Retina (tissue), 1 donor: ENCODE measurements around the gene NKD2.
"Not testable (repeated sequence)": the region's sequence is repeated elsewhere in the genome, so short reads cannot be mapped to it uniquely, and the experiment has no call there.

Source experiments
- DNase-seq: peaks from one replicate; pipeline ENCODE4 v3.0.0-alpha.2; 2016

NKD2 gene

DNA sequence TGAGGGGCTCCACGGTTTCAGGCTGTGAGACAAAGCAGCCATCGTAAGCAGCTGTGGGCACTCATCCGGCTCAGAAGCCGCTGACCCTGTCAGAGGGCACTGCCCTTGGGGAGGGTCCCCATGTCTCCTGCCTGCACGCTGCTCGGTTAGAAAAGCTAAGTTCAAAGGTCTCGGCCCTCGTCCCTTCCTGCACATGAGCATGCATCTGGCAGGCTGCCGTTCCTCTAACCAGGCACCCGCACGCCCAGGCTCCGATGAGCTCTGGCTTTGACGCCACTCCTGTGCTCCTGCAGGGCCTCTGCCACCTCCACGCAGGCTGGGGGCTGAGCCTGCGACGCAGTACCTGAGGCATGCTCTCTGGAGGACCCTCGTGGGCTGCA is 51.3 kb downstream of the NKD2 start:
- DNase-seq, result no peak

DNA sequence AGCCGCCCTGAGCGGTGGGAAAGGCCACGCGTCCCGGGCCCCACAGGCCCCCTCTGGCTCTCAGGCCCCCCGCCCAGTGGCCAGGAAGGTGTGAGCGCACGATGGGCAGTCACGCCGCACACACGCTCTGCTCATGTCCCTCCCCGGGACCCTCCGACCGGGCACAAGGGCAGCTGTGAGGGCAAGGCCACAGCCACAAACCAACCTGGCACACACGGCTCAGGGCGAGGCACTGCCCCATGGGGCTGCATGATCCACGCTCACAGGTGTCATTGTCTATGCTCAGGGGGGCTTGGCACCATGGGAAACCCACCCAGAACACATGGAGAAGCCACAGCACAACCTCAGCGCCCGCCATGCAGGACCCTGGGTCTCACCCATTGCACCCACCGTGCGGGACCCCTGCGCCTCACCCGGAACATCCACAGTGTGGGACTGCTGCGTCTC is 52.0 kb downstream of the NKD2 start:
- no peak for DNase-seq

DNA sequence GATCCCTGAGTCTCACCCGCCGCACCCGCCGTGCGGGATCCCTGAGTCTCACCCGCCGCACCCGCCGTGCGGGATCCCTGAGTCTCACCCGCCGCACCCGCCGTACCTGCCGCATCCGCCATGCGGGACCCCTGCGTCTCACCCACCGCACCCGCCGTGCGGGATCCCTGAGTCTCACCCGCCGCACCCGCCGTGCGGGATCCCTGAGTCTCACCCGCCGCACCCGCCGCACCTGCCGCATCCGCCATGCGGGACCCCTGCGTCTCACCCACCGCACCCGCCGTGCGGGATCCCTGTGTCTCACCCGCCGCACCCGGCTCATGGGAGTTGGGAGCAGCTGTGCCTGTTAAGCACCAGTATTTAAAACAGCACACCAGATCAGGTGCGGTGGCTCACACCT is 52.7 kb downstream of the NKD2 start:
- DNase-seq, result not testable (repeated sequence)

DNA sequence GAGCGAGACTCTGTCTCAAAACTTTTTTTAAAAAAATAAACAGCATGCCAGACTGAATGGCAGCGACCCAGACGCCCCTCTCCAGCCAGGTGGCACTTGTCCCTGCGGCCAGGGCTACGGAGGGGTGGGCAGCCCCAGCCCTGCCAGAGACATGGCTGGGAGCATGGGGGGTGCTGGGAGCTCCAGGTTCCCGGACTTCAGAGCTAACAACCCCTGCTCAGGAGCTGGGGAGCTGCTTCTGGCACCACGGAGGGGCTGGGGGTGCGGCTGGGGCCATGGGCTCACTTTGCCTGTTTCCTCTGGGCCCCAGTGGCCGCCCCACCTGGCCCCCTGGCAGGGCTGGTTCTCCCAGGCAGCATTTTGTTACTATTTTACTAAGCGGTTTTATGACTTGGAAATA is 53.3 kb downstream of the NKD2 start:
- no peak for DNase-seq

DNA sequence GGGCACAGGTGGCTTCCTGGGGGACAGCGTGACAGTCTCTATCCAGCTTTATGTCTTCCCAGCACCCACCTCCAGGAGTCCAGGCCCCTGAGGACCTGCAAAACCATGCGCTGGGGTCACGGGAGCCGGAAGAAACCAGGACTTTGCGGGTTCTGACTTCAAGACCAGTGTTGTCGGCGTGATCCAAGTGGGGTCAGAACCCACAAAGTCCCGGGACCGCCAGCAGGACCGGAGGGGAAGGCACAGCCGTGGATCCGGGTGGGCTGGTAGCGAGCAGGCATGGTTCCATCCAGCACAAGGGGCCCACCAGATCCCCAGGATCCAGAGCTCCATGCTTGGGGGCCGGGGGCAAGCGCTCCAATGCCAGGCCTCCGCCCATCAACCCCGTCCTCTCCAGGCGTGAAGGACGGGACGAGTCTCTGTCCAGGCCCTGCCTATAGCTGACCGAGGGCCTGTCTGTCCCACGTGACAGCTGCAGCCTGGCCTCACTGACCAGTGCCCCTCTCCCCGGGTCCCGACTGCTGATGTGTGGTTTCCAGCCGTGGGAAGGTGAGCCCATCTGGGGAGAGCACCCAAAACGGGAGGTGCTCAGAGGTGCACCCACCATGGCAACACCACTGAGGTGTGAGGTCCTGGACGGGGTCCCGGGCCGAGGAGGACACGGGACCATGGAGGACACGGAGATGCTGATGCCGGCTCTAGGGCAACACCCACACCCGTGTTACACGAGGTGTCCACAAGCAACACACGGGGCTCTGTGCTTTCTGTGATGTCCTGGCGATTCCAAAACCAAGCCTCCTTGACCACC is 54.4 kb downstream of the NKD2 start:
- DNase-seq, result no peak

DNA sequence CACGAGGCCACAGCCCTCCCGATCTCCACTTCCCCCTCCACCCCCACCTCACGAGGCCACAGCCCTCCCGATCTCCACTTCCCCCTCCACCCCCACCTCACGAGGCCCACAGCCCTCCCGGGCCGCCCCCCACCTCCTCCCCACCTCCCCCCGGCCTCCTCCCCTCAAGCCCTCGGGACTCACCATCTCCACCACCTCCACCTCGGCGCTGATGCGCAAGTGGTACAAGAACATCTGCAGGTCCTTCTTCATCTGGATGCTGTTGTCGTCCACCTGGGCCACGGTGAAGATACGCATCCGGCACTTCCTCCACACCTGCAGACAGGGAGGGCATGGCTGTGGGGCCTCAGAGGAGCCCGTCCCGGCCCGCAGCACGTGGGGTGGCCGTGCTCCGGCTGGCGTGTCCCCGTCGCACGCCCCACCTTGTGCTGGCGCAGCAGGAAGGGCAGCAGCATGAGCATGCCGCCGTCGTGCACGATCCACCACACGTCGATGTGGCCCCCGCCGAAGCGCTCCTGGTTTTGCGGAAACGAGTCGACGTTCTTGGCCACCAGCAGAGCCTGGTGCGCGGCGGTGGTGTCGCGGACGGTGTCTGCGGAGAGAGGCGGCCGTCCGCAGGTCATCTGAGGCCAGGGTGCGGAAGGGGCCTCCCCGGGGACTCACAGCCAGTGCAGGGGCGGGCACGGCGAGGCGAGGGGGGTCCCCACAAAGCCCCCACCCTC is 55.2 kb downstream of the NKD2 start:
- no peak for DNase-seq

DNA sequence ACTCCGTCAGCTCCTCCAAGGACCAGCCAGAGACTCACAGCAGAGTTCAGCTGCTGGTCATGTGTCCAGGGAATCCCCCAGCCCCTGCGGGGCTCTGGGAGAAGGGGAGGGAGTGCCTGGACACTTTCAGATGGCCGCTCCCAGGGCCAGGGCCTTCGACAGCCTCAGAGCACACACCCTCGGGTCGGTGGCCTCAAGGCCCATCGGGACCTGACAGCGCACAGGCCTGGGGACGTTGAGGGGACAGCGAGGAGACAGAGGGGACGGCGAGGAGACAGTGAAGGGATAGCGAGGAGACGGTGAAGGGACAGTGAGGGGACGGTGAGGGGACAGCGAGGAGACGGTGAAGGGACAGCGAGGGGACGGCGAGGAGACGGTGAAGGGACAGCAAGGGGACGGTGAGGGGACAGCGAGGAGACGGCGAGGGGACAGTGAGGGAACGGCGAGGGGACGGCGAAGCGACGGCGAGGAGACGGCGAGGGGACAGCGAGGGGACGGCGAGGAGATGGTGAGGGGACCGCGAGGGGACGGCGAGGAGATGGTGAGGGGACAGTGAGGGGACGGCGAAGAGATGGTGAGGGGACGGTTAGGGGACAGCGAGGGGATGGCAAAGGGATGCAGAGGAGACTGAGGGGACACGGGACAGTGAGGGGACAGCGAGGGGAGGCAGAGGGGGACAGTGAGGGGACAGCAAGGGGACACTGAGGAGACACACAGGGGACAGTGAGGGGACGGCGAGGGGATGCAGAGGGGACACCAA is 56.0 kb downstream of the NKD2 start:
- no peak for DNase-seq

DNA sequence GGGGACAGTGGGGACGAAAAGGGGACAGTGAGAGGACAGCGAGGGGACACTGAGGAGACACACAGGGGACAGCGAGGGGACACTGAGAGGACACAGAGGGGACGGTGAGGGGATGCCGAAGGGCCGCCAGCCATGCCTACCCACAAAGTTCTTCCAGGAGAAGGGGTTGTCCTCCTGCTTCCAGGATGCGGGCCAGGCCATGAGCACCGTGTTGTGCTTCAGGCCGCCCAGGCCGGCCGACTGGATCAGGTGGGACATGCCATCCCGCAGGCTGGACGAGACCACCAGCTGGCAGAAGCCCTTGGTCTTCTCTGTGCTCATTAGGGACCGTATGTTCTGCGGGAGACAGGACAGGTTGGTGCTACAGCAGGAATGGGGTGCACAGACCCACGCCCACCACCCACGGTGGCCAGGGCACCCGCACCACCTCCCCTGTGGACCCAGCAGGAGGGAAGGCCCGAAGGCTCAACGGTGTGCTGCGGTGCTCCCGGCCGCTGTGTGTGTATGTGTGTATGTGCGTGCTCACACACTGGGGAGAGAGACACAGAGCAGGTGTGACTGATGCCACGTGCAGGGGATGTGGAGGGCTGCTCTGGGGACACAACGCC is 56.6 kb downstream of the NKD2 start:
- DNase-seq, result no peak

DNA sequence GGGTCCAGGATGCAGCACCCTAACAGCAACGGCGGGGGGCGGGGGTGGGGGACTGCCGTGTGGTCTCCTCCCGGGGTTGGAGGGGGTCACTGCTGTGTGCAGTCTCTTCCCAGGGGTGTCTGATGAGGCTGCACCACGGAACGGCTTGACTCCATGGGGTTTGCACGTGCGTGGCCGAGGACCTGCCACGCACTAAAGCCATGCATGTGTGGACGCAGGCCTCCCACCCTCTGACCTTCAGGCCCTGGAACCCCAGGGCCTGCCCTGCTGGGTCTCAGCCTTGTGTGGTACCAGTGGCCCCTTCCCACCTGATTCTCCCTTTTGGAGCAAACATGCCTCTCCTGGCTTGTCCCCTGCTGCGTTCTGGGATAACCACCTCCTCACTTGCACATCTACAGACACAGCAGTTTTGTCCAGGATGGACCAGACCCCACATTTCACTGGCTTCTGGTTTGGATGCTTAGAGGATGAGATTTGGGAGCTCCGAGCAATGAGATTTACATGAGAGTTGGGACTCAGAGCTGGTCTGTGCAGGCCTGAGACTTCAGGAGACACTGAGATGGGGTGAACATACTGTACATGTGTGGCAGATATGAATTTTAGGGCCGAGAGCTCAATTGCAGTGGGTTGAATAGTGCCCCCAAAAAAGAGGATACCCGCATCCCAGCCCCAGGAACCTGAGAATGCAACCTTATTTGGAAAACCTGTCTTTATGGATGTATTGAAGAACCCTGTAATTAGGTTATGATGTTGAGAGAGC is 57.5 kb downstream of the NKD2 start:
- no peak for DNase-seq

DNA sequence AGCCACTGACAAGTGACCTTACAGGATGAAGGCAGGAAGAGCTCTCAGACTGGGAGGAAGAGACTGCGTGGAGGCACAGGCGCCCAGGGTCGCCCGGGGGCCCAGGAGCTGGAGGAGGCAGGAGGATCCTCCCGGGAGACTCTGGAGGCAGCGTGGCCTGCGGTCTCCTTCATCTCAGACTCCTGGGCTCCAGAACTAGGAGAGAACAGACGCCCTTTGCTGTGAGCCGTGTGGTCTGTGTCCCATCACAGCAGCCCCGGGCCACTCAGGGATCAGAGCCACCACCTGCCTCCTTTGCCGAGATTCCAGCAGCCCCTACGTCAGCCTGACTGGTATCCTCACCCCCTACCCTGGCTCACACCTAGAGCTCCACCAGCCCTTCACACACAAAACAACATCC is 58.1 kb downstream of the NKD2 start:
- DNase-seq, result no peak

DNA sequence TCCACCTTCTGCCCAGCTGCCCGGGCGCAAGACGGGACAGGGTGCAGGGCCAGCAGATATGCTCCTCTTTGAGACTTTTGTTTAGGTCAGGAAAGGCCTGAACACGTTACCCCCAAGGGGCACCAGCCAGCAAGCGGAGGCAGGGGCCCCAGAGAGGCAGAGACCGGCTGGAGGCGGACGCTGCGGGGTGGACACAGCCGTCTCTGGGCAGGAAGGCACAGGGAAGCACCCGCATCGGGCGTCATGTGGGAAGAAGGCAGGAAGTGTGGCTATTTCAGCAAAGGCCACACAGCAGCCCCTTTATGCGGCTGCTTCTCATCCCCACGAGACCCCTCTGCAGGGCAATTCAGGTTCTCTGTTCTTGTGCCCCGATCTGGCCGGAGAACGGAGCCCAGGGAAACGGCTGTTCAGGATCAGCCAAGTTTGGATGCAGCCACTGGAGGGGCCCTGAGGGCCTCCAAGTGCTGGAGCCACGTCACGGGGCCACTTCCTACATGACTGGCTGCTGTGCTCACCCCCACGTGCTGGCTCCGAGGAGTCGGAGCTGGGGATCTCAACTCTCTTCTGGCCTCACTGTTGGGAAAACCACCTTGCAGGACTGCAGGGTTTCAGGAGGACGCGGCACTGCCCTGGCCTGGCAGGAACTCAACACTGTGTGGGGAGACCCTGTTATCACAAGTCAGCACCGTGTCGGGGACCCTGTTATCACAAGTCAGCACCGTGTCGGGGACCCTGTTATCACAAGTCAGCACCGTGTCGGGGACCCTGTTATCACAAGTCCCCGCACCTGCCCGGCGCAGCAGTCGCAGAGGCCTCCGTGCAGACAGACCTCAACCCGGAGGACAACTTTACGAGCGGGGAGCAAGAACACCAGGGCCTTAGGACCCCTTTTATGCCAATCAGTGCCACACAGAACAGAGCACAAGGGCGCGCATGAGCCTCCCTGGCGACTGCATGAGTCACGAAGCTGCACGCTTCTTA is 58.8 kb downstream of the NKD2 start:
- no peak for DNase-seq

DNA sequence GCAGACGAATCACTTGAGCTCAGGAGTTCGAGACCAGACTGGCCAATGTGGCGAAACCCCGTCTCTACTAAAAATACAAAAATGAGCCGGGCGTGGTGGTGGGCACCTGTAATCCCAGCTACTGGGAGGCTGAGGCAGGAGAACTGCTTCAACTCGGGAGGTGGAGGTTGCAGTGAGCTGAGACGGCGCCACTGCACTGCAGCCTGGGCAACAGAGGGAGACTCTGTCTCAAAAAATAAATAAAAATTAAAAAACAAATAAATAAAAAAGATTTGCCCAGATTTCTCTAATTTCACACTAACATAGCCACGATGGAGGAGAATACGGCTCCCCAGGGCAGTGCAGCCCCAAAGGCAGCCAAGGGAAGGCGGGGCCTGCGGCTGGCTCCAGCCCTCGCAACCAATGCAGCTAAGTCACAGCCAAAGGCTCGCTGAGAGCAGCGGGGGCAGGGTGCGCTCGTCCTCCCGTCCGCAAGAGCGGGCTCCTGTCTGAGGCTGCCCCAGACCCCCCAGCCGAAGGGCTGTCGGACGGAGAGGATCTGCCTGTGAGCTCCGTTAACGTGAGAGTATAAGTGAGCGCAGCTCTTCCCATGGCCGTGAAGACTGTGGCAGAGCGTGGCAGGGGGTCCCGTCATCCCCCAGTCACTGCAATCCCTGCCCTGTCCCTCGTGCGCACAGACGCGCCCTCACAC is 59.7 kb downstream of the NKD2 start:
- DNase-seq, result no peak

DNA sequence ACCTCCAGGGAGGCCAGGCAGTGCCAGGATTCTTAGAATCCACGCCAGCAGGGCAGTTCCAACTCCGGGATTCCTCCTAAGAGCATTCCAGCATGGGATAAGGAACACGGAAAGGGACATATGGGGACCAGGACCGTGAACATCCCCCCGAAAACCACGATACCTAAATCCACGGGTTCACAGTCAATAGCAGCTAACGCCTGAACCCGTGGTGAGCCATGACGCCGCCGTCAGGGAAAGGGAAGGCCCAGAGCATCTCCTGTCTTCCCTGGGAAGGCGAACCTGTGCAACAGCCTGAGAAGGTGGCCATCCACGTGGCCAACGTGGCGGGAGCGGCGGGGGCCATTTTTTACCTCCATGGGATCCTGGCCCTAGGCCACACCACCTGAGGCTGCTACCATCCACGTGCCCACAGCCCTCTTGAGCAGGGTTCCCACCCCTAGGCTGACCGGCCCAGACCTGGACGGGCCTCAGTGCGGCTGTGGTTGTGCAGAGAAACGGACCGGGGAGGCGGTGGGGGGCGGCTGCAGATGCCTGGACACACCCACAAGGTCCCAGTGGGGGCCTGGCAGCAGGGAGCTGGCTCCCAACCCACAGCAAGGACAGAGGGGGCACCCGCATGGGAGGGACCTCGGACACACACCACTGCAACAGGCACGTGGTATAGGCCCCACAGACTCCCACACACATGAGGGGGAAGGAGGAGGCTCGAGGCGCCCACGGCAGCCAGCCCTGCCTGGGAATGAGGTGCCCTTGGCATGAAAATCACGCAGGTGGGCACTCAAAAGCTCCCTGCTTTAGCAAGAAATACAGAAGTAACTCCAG is 60.5 kb downstream of the NKD2 start:
- DNase-seq, result no peak

DNA sequence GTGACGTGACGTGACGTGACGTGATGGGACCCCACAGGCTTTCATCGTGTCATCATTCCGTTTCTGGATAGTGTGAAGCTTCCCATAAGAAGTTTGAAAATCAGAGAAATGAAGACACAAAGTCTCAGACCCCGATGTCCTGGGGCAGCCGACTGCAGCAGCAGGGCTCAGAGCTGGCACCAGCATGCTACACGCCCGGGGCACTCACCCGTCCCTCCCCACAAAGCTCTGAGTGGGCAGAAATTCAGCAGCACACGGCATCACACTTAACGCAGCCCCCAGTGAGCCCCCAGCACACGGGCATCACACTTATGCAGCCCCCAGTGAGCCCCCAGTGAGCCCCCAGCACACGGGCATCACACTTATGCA is 61.1 kb downstream of the NKD2 start:
- DNase-seq, result no peak

DNA sequence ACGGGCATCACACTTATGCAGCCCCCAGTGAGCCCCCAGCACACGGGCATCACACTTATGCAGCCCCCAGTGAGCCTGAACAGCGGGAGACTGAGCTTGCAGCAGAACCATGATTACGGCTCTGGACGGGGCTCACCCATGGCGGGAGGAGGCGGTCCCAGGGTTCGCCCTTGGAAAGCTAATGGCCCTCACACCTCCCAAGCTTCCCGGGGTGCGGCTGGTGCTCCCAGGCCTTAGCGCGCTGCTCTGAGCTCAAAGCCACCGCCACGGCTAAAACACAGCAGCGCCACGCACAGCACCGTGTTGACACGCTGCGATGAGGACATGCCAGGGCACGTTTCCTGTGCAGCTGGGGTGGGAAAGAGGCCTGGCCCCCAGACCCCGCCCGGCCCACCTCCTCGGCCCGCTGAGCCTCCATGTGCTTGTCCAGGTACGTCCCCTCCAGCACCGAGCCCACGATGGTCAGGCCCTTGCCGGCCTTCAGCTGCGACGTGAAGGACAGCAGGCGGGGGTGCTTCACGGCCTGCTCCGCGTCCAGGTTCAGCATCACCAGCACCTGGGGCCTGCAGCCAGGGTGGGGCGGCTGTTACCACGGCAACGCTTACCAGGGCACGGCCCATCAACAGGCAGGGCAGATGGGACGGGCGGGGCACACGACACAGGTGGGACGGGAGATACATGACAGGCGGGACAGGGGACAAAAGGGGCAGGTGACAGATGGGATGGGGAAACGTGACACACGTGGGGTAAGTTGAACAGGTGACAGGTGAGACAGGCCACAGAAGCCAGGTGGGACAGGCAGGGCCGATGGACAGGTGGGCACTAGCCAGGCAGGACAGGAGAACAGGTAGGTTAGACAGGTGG is 64.9 kb downstream of the NKD2 start:
- no peak for DNase-seq

DNA sequence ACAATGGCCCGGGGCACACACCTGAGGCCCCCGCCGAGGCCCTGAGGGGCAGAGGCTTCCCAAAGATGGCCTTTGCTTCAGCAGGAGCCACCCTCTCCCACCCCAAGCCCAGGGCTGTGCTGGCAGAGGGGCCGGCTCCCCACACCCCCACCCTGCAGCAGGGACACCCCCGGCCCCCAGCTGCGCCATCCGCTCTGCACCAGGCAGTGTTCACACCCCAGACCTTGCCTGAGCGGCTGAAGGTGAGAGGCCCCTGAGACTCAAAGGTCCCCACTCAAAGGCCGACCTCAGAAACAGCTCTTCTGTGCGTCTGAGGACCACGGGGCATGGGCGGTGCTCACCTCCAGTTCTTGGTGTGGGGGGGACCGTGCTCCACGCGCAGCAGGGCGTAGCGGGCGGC is 65.6 kb downstream of the NKD2 start:
- DNase-seq, result no peak

DNA sequence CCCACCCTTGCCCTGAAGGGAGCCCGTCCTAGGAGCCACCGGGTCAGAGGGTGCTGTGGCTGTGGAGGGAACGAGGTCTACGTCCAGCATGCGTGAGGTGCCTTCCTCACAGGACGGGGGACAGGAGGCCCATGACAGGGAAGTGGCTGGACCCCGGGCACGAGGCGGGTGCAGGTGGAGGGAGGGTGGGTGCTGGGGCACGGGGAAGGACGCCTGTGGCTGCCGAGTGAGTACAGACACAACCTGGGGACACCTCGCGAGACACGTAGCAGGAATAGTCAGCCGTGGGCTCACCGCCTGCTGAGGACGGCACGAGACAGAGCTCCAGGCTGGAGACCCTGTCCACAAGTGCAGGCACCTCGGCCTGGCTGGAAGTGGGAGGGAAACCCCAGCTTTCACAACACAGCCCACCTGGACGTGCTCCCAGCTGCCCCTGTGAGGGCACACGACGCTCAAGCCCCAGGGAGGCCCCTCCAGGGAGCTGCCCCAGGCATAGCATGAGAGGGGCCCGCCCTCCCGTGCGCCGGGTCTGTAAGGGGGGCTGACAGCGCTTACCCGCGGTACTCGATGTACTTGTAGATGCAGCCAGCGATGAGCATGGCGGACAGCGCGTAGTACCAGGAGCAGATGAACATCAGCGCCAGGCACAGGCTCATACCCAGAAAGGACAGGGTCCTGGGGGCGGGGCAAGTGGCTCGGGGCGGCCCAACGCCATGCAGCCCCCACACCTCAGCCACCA is 66.4 kb downstream of the NKD2 start:
- DNase-seq, result no peak

DNA sequence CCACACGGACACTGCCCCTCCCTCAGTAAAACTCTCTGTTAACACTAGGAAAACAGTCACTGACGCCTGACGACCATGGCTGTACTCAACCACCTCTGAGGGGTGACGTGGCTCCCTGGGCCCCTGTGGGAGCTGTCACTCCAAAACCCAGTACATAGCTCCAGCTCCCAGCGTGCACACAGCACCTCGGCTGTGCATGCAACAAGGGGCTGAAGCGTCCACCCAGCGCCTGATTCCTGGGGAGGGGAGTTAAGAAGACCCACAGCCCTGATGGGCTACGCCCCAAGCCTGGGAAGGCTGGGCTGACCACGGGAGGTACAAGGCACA is 66.9 kb downstream of the NKD2 start:
- no peak for DNase-seq
